HepG2 (cell line): Measurements from ENCODE around the gene LDLRAD2. TPM values are rescaled to one million over a fixed set of nuclear protein-coding genes. Genes with fewer than 3 reads are reported as not detected.
A peak's percentile ranks its signal among the peaks of the same experiment; 100 is the strongest.

Experiments
- AHDC1 ChIP-seq: sonication (generic); formaldehyde crosslinking; IDR thresholded peaks from 2 replicates; pipeline ENCODE4 v1.5.1; 2020; ENCODE audit warnings: mild to moderate bottlenecking, missing genetic modification reagents, borderline replicate concordance
- GATA4 ChIP-seq: sonication (generic); IDR thresholded peaks from 2 replicates; pipeline ENCODE4 v1.6.1; 2016; ENCODE audit warnings: antibody characterized with exemption, low read depth, borderline replicate concordance
- HMGA1 ChIP-seq: sonication (generic); formaldehyde crosslinking; conservative IDR thresholded peaks from 2 replicates; pipeline ENCODE4 v1.4.0; 2020; ENCODE audit warnings: missing genetic modification reagents
- IRX3 ChIP-seq: sonication (generic); formaldehyde crosslinking; IDR thresholded peaks from 2 replicates; pipeline ENCODE4 v1.8.1; 2023; ENCODE audit warnings: mild to moderate bottlenecking, low read depth, missing genetic modification reagents, borderline replicate concordance
- MEIS2 ChIP-seq: sonication (generic); formaldehyde crosslinking; IDR thresholded peaks from 2 replicates; pipeline ENCODE4 v1.9.0; 2021; ENCODE audit warnings: mild to moderate bottlenecking, missing genetic modification reagents
- POLR2AphosphoS5 ChIP-seq: IDR thresholded peaks from 2 replicates; pipeline ENCODE4 v1.6.1; 2012; ENCODE audit warnings: low read depth, low read length
- RERE ChIP-seq: IDR thresholded peaks from 2 replicates; pipeline ENCODE4 v1.6.1; 2016; ENCODE audit warnings: low read depth, missing genetic modification reagents, missing compliant biosample characterization
- ZBTB20 ChIP-seq: sonication (generic); formaldehyde crosslinking; IDR thresholded peaks from 2 replicates; pipeline ENCODE4 v1.8.1; 2023; ENCODE audit warnings: missing genetic modification reagents, low read depth, mild to moderate bottlenecking, borderline replicate concordance
- ZNF687 ChIP-seq: sonication (generic); formaldehyde crosslinking; IDR thresholded peaks from 2 replicates; pipeline ENCODE4 v1.5.1; 2020; ENCODE audit warnings: mild to moderate bottlenecking, missing genetic modification reagents, moderate library complexity
- polyA plus RNA-seq, 8 experiments: library from polyadenylated mRNA; depleted of rRNA in 3 of 8; stranded (reverse) in 7 of 8; unstranded in 1 of 8; fragments of >200 nt; fragmentation: Illumina TruSeq in 4 of 8; extraction: Trizol in 4 of 8; gene quantifications; 2 replicates each; pipeline versions ENCODE4 v1.2.1 to v1.2.3, GENCODE V29; 2011 to 2016; ENCODE audit warnings: low read depth in 4 of 8, missing spikeins in 1 of 8, mixed read lengths in 1 of 8; ENCODE audit not compliant: insufficient read depth in 1 of 8
- total RNA-seq, 5 experiments: library from RNA; depleted of rRNA; stranded (reverse); fragments of >200 nt; fragmentation: Illumina TruSeq; extraction: Trizol; gene quantifications; 2 replicates each; pipeline ENCODE4 v1.2.3, GENCODE V29; 2016; ENCODE audit warnings: low read depth in 1 of 5

LDLRAD2 gene
- total and polyA plus RNA-seq, 2 of the 13 experiments (the other 11 are each of a cell fraction or from before 2014, with no cell fraction given), result not detected

- peak; percentile 49; the same call in 1 of the 2 replicates for TF ChIP-seq AHDC1 (CRISPR knock-in tag)
- no peak for TF ChIP-seq MEIS2 (CRISPR knock-in tag)
- TF ChIP-seq GATA4, result no peak
- TF ChIP-seq POLR2AphosphoS5, result no peak
- peak; percentile 28; the same call in 1 of the 2 replicates for TF ChIP-seq IRX3 (CRISPR knock-in tag)
- no peak for TF ChIP-seq HMGA1 (CRISPR knock-in tag)
- no peak for TF ChIP-seq ZNF687 (CRISPR knock-in tag)
- TF ChIP-seq RERE (CRISPR knock-in tag), result 0 out of 2 replicates have a peak, but pooled peaks have one; percentile 7
- 0 out of 2 replicates have a peak, but pooled peaks have one; percentile 14 for TF ChIP-seq ZBTB20 (CRISPR knock-in tag)
Measured at GRCh38 chr1:21782349-21782867, 29.7 kb upstream of the LDLRAD2 start (continued).
